ENCODE measurements around the gene CRYBA4.

GRCh38 chr22:26597480-26597879 lies 24.3 kb upstream of the CRYBA4 start:
- TF ChIP-seq EZH2 (IDR thresholded peaks at IDR 0.05) = no peak
- TF ChIP-seq POLR2AphosphoS5 (IDR thresholded peaks at IDR 0.05; ENCODE audit: borderline replicate concordance, low read depth, low read length) = no peak
- TF ChIP-seq FOXP2 (optimal IDR thresholded peaks at IDR 0.05; ENCODE audit: control extremely low read depth, extremely low read length, insufficient read depth) = no peak
